Measurements from ENCODE around the gene SLC7A14.

The SLC7A14 gene

DNA sequence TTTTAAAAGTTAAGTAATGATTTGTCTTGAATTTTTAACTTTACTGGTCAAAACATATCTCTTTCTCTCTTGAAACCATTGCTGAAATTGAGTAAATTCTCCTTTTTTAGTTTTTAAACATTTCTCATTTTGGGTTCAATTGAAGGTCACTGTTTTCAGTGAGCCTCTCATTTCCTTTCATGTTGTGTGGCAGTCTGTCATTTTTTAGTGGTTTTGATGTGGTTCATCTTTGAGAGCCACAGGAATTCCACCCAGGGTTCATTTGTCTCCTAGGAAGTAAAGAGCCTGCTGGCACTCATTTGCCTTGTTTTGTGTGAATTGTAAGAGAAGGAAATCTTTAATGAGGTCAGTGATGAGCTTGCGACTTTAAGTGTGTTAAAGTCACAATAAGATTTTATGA is 156.8 kb downstream of the SLC7A14 start:
- H3K4me3 ChIP-seq (ENCODE audit: low read depth, low read length): no peak overlapping the region
- peak; percentile 90 for DNase-seq (ENCODE audit: low read depth, low spot score)
- TF ChIP-seq, protein P1, sequence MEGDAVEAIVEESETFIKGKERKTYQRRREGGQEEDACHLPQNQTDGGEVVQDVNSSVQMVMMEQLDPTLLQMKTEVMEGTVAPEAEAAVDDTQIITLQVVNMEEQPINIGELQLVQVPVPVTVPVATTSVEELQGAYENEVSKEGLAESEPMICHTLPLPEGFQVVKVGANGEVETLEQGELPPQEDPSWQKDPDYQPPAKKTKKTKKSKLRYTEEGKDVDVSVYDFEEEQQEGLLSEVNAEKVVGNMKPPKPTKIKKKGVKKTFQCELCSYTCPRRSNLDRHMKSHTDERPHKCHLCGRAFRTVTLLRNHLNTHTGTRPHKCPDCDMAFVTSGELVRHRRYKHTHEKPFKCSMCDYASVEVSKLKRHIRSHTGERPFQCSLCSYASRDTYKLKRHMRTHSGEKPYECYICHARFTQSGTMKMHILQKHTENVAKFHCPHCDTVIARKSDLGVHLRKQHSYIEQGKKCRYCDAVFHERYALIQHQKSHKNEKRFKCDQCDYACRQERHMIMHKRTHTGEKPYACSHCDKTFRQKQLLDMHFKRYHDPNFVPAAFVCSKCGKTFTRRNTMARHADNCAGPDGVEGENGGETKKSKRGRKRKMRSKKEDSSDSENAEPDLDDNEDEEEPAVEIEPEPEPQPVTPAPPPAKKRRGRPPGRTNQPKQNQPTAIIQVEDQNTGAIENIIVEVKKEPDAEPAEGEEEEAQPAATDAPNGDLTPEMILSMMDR (IDR thresholded peaks at IDR 0.05; ENCODE audit: low read depth, low read length): no peak
- in situ Hi-C loops (cut with HindIII; ENCODE audit: low sequenced_read_pairs): loop anchor here (10.0 kb wide), 1 partner anchor 386 kb away; no protein-coding TSS in a partner anchor

GRCh38 chr3:170428095-170428494 is 157.8 kb downstream of the SLC7A14 start:
- DNase-seq (ENCODE audit: low read depth, low spot score): no peak
- in situ Hi-C loops (cut with HindIII; ENCODE audit: low sequenced_read_pairs): loop anchor here (10.0 kb wide), 1 partner anchor 387 kb away; no protein-coding TSS in a partner anchor
- no peak overlapping the region for H3K4me3 ChIP-seq (ENCODE audit: low read depth, low read length)
- TF ChIP-seq, protein P1 (IDR thresholded peaks at IDR 0.05; ENCODE audit: low read depth, low read length): no peak

- peak; percentile 74 for DNase-seq (ENCODE audit: low read depth, low spot score)
- in situ Hi-C loops (cut with HindIII; ENCODE audit: low sequenced_read_pairs): loop anchor here (10.0 kb wide), 1 partner anchor 388 kb away; no protein-coding TSS in a partner anchor
Observed at GRCh38 chr3:170426240-170426797, 159.6 kb downstream of the SLC7A14 start.

DNA sequence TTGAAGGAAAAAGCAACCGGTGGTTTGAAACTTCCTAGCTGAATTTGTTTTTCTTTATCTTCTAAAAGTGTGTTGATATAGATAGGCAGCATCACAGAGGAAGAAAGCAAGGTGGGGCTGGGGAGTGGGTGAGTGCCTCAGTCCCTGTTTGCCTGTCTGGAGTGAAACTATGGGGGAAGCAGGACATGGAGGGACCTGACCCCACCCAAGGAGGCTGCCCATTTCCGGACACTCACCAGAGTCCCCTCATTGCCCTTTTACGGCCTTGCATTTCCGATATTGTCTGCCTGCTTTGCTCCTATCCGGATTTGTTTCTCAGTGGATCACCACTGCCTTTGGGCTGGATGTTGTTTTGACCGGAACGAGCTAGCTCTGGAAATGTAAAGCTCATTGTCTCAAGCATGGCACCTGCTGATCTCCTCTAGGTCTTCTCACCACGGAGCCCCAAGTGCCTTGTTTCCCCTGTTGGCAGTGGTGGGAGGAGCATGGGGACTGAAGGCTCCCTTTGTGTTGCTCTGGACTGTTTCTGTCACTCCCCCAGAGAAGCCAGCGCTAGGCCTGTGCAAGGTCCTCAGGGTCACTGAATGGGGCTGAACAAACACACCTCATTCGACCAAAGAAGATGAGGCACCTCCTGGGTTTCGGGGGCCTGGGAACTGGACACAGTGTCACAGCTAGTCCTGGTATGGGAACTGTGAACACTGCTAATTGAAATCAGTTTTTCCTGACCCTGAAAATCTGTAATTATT is 160.2 kb downstream of the SLC7A14 start:
- no peak overlapping the region for H3K4me3 ChIP-seq (ENCODE audit: low read depth, low read length)
- TF ChIP-seq, protein P1 (IDR thresholded peaks at IDR 0.05; ENCODE audit: low read depth, low read length): no peak
- DNase-seq (ENCODE audit: low read depth, low spot score): no peak

More at GRCh38 chr3:170426240-170426797, 159.6 kb downstream of the SLC7A14 start:
- TF ChIP-seq, protein P1 (IDR thresholded peaks at IDR 0.05; ENCODE audit: low read depth, low read length): no peak
- H3K4me3 ChIP-seq (ENCODE audit: low read depth, low read length): no peak overlapping the region

DNA sequence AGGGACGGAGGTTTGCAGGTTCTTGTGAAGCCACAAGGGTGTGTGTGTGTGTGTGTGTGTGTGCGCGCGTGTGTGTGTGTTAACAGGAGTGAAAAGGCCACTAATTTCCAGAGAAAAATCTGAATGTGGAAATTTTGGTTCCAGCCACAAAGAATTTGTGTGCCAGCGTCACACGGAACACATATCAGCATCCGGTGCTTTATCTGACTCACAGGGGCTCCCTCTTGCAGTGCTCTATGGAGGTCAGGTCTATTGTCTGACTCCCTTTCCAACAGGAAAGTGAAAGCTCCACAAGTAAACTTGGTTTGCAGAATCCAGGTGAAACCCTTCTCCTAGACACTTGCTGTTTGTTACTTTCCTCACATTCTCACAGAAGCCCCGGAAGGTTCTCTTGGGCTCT is 161.0 kb downstream of the SLC7A14 start:
- TF ChIP-seq, protein P1 (IDR thresholded peaks at IDR 0.05; ENCODE audit: low read depth, low read length): no peak
- no peak overlapping the region for H3K4me3 ChIP-seq (ENCODE audit: low read depth, low read length)
- in situ Hi-C loops (cut with HindIII; ENCODE audit: low sequenced_read_pairs): loop anchor here (10.0 kb wide), 1 partner anchor 390 kb away; no protein-coding TSS in a partner anchor
- DNase-seq (ENCODE audit: low read depth, low spot score): no peak

More for the DNA sequence above, 160.2 kb downstream of the SLC7A14 start:
- in situ Hi-C loops (cut with HindIII; ENCODE audit: low sequenced_read_pairs): loop anchor here (10.0 kb wide), 1 partner anchor 389 kb away; no protein-coding TSS in a partner anchor

DNA sequence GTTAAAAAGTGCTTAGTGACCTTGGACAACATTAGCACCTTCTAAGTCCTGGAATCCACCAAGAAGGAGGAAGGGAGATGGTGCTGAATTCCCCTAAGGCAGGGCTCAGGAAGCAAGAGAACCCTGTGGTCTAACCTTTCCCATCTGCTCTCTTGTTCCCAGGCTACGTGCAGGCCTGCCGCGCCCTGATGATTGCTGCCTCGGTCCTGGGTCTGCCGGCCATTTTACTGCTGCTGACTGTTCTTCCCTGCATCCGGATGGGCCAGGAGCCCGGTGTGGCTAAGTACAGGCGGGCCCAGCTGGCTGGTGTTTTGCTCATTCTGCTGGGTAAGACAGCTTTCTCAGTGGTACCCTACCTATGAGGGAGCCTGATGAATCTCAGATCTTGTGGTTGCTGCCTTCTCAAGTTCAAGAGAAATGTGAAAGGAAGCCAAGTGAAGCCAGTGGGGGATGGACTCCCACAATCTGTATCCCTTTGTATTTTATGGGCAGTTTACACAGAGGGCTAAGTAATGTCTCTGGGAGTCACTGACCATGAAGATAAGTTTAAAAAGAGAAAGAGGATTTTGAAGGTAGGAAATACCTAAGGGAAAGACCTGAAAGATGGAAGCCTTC is 162.8 kb downstream of the SLC7A14 start:
- in situ Hi-C loops (cut with HindIII; ENCODE audit: low sequenced_read_pairs): loop anchor here (10.0 kb wide), 1 partner anchor 392 kb away; no protein-coding TSS in a partner anchor
- no peak for DNase-seq (ENCODE audit: low read depth, low spot score)
- TF ChIP-seq, protein P1 (IDR thresholded peaks at IDR 0.05; ENCODE audit: low read depth, low read length): no peak
- H3K4me3 ChIP-seq (ENCODE audit: low read depth, low read length): no peak overlapping the region

Data from astrocyte of the spinal cord (primary cell).